HFFc6 (cell line): ENCODE results near the gene TESK2. TPM values are rescaled to one million over a fixed set of nuclear protein-coding genes. Genes with fewer than 3 reads are reported as not detected.

ENCODE experiments used
- DNase-seq: peaks from one replicate; pipeline ENCODE4 v3.0.0-alpha.2; 2018
- H3K27ac Mint-ChIP-seq: 2 replicates; pipeline ENCODE4 v1.8.0; 2020; ENCODE audit warnings: mild to moderate bottlenecking, mixed read lengths
- H3K27me3 Mint-ChIP-seq: 2 replicates; pipeline ENCODE4 v1.8.0; 2021; ENCODE audit warnings: mild to moderate bottlenecking, moderate library complexity, mixed read lengths; ENCODE audit not compliant: insufficient read depth
- H3K36me3 Mint-ChIP-seq: 2 replicates; pipeline ENCODE4 v1.8.0; 2021; ENCODE audit warnings: low read depth, mixed read lengths
- H3K4me1 Mint-ChIP-seq: 2 replicates; pipeline ENCODE4 v1.8.0; 2020; ENCODE audit warnings: low read depth, mixed read lengths
- H3K4me3 Mint-ChIP-seq: 2 replicates; pipeline ENCODE4 v1.8.0; 2020; ENCODE audit warnings: mild to moderate bottlenecking, moderate library complexity, mixed read lengths
- H3K9me3 Mint-ChIP-seq: 2 replicates; pipeline ENCODE4 v1.8.0; 2020; ENCODE audit warnings: mild to moderate bottlenecking, mixed read lengths
- total RNA-seq, 6 experiments: library from RNA; stranded (reverse); fragmentation: NEBNext Ultra II Directional; extraction: Animal tissue kit (Norgen Biotek cat#: 25700); gene quantifications; 2 replicates in 1 of 6; 3 replicates in 5 of 6; pipeline ENCODE4 v1.2.3, GENCODE V29; 2021
- TF ChIP-seq, protein P1 (sequence below): fragments of 200-600 bp; sonication (generic); IDR thresholded peaks from 2 replicates; pipeline ENCODE4 v1.5.0; 2021; ENCODE audit warnings: antibody characterized with exemption, mild to moderate bottlenecking

TESK2 gene
- total RNA-seq, 6 experiments from 2014 or later, result 0.54 to 1.4 (median 0.82) TPM

- Mint-ChIP-seq H3K27me3 (peaks cover 3% of the 10 kb centered on the region), H3K27ac (no peak overlapping the region), H3K4me3 (no peak overlapping the region), H3K36me3 (no peaks in the 10 kb centered on the region), H3K4me1 (no peaks in the 10 kb centered on the region), H3K9me3 (no peaks in the 10 kb centered on the region)
- TF ChIP-seq, protein P1, sequence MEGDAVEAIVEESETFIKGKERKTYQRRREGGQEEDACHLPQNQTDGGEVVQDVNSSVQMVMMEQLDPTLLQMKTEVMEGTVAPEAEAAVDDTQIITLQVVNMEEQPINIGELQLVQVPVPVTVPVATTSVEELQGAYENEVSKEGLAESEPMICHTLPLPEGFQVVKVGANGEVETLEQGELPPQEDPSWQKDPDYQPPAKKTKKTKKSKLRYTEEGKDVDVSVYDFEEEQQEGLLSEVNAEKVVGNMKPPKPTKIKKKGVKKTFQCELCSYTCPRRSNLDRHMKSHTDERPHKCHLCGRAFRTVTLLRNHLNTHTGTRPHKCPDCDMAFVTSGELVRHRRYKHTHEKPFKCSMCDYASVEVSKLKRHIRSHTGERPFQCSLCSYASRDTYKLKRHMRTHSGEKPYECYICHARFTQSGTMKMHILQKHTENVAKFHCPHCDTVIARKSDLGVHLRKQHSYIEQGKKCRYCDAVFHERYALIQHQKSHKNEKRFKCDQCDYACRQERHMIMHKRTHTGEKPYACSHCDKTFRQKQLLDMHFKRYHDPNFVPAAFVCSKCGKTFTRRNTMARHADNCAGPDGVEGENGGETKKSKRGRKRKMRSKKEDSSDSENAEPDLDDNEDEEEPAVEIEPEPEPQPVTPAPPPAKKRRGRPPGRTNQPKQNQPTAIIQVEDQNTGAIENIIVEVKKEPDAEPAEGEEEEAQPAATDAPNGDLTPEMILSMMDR, result no peak
- DNase-seq, result no peak
Measured at GRCh38 chr1:45465277-45465676, 25.7 kb downstream of the TESK2 start.

- H3K36me3 Mint-ChIP-seq, result no peaks in the 10 kb centered on the region
- H3K27ac Mint-ChIP-seq, result no peak overlapping the region
- H3K9me3 Mint-ChIP-seq, result no peaks in the 10 kb centered on the region
- H3K4me3 Mint-ChIP-seq, result no peak overlapping the region
- H3K27me3 Mint-ChIP-seq, result peaks cover 2% of the 10 kb centered on the region; the same call in 1 of the 2 replicates
- peaks cover 6% of the 10 kb centered on the region; the same call in 1 of the 2 replicates for H3K4me1 Mint-ChIP-seq
- TF ChIP-seq, protein P1, result no peak
- no peak for DNase-seq
Measured at GRCh38 chr1:45458894-45459293, 32.1 kb downstream of the TESK2 start.

DNA sequence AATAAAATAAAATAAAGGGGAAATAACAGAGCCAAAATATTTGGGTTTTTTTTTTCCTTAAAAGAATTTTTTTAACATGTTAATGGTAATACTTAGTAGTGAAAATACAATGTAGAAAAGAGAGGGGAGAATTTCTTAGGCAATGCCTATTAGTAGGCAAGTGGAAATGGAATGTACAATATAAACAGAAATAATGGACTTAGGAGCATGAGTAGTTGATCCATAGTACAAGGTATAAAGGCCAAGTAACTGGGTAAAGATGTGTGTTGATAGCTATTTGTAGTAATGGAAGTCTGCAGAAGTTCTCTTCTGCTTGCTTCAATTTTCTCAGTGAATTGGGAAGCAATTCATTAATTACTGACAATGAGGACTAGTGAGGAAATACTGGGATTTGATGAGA lies 34.4 kb downstream of the TESK2 start:
- no peaks in the 10 kb centered on the region for H3K27me3 Mint-ChIP-seq

GRCh38 chr1:45455162-45455561 lies 35.8 kb downstream of the TESK2 start:
- no peak overlapping the region for H3K27ac Mint-ChIP-seq
- TF ChIP-seq, protein P1, result no peak
- no peaks in the 10 kb centered on the region for H3K36me3 Mint-ChIP-seq
- no peaks in the 10 kb centered on the region for H3K27me3 Mint-ChIP-seq
- H3K4me3 Mint-ChIP-seq, result no peak overlapping the region
- H3K4me1 Mint-ChIP-seq, result peaks cover 6% of the 10 kb centered on the region; the same call in 1 of the 2 replicates
- no peak for DNase-seq
- no peaks in the 10 kb centered on the region for H3K9me3 Mint-ChIP-seq

More for the DNA sequence above, 34.4 kb downstream of the TESK2 start:
- TF ChIP-seq, protein P1, result no peak
- H3K4me3 Mint-ChIP-seq, result no peak overlapping the region
- H3K27ac Mint-ChIP-seq, result no peak overlapping the region
- H3K36me3 Mint-ChIP-seq, result no peaks in the 10 kb centered on the region
- H3K4me1 Mint-ChIP-seq, result peaks cover 6% of the 10 kb centered on the region; the same call in 1 of the 2 replicates
- no peak for DNase-seq
- no peaks in the 10 kb centered on the region for H3K9me3 Mint-ChIP-seq

DNA sequence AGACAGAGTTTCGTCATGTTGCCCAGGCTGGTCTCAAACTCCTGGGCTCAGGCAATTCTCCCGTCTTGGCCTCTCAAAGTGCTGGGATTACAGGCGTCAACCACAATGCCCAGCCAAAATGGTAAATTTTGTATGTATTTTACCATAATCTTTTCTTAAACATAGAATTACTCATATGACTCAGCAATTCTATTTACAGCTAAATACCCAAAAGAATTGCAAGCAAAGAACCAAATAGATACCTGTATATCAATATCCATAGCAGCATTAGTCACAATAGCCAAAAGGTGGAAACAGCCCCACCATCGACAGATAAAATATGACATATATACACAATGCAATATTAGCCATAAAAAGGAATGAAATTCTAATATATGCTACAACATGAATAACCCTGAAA lies 36.5 kb downstream of the TESK2 start:
- Mint-ChIP-seq H3K36me3 (no peaks in the 10 kb centered on the region), H3K4me3 (no peak overlapping the region), H3K4me1 (peaks cover 6% of the 10 kb centered on the region; the same call in 1 of the 2 replicates), H3K27ac (no peak overlapping the region), H3K27me3 (no peaks in the 10 kb centered on the region), H3K9me3 (no peaks in the 10 kb centered on the region)
- TF ChIP-seq, protein P1, result no peak
- no peak for DNase-seq

- DNase-seq, result no peak
- no peaks in the 10 kb centered on the region for H3K9me3 Mint-ChIP-seq
Measured at GRCh38 chr1:45452503-45452902, 38.5 kb downstream of the TESK2 start.

More at GRCh38 chr1:45452503-45452902, 38.5 kb downstream of the TESK2 start:
- Mint-ChIP-seq H3K4me3 (no peak overlapping the region), H3K4me1 (peaks cover 6% of the 10 kb centered on the region; the same call in 1 of the 2 replicates), H3K27ac (no peak overlapping the region), H3K36me3 (no peaks in the 10 kb centered on the region), H3K27me3 (no peaks in the 10 kb centered on the region)
- TF ChIP-seq, protein P1, result no peak
